HG03064 (cell line): ENCODE measurements around the gene IGF2R.
"Not testable (repeated sequence)": the region's sequence is repeated elsewhere in the genome, so short reads cannot be mapped to it uniquely, and the experiment has no call there.

Source experiments
- ATAC-seq: cut with Tn5 transposase; IDR thresholded peaks from one replicate; pipeline ENCODE4 v1.9.1; 2021; ENCODE audit warnings: low read depth; ENCODE audit not compliant: unreplicated experiment

Gene IGF2R

DNA sequence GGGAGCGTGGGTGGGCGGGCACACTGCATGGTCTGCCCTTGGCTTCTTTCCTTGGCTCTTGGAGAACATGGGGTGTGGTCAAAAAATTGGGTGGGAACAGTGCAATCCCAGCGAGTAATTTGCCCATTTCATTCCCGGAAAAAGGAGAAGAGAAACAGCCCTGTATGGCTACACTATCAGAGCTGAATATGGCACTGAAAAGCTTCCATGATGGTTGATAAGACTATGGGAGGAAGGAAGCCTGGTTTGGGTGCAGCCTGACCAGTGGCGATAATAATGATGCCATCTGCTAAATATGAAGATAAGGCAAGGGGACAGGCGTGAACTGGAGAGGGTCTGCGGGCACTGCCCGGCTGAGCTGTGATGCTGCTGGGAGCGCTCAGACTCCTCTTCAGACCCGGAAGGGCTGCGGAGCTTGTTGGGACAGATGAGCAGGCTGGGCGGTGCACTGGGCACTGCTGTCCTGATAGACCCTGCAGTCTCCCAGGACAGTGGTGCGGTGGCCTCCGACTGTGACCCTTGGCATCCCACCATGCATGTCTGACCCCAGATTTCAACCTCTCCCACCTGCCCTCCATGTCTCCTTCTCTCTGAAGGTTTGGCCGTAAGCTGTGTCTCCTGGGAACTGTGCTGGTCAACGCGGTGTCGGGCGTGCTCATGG, 162.9 kb downstream of the IGF2R start:
- ATAC-seq = no peak

DNA sequence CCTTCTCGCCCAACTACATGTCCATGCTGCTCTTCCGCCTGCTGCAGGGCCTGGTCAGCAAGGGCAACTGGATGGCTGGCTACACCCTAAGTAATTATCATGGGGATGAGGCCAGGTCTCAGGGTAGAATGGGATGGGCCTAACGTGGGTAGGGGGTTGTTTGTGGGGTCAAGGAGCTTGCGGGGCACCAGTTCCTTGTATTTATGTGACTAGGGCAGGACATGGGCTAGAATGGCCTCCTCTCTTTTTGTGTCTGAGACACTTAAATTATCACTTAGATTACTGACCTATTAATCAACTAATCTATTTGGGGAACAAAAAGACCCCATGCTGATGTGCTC, 163.4 kb downstream of the IGF2R start:
- ATAC-seq = no peak

DNA sequence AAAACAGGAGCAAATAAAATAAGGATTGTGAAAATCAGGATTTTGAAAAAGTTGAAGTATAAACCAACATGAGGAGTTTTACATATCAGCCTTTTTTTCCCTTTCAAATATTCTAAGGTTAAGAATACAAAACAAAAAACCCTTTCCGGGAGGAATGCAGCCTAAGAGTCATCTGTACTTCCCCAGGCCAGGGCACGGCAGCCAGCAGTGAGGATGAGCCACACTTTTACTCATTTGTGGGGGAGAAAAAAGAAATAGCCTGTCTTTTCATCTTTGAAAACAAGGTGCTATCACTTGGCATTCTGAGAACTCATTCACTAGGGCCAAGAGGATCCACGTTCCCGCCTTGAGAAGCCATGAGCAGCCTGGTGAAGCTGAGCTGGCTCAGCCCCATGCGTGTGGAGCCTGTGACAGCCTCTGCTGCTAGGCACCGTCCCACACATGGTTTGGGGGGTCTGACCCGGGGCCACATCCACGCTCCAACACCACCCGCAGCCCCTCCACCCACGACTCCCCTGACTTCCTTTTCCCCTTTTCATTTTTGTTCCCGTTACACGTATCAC, 164.0 kb downstream of the IGF2R start:
- ATAC-seq = no peak

DNA sequence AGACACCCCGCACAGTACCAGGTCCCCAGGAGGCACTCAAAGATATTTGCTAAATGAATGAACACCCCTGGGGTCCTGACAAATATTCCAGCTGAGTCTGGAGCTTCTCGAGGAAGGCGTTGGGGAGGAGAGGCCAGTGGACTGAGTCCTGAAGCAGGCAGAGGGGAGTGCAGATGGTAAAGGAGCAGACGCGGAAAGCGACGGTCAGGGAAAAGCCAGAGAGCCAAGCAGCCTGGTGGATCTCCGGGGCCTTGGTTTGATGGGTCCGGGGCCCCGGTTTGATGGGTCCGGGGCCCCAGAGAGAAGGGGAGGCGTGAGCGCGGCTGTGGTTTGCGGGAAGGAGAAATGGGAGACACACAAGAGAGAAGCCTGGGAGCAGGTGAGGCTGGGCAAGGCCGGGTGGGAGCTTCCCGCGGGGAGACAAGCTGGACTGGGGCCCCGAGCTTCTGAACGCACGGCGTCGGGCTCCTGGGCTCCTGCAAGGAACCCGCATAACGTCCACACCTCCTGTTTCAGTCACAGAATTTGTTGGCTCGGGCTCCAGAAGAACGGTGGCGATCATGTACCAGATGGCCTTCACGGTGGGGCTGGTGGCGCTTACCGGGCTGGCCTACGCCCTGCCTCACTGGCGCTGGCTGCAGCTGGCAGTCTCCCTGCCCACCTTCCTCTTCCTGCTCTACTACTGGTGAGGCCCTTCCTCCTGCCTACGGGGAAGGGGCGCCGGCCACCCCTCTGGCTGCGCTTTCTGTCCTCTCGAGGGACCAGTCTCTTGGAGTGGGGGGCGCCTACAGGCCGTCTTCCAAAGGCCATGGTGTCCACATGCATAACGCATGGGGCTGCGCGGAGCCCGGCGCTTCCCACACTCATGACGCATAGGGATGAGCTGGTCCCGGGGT, 164.8 kb downstream of the IGF2R start:
- ATAC-seq = no peak

DNA sequence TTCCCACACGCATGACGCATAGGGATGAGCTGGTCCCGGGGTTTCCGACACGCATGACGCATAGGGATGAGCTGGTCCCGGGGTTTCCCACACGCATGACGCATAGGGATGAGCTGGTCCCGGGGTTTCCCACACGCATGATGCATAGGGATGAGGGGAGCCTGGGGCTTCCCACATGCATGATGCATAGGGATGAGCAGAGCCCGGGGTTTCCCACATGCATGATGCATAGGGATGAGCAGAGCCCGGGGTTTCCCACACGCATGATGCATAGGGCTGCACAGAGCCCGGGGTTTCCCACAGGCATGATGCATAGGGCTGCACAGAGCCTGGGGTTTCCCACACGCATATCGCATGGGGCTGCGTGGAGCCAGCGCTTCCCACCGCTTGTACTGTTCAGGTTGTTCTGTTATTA, 165.5 kb downstream of the IGF2R start:
- not testable (repeated sequence) for ATAC-seq

DNA sequence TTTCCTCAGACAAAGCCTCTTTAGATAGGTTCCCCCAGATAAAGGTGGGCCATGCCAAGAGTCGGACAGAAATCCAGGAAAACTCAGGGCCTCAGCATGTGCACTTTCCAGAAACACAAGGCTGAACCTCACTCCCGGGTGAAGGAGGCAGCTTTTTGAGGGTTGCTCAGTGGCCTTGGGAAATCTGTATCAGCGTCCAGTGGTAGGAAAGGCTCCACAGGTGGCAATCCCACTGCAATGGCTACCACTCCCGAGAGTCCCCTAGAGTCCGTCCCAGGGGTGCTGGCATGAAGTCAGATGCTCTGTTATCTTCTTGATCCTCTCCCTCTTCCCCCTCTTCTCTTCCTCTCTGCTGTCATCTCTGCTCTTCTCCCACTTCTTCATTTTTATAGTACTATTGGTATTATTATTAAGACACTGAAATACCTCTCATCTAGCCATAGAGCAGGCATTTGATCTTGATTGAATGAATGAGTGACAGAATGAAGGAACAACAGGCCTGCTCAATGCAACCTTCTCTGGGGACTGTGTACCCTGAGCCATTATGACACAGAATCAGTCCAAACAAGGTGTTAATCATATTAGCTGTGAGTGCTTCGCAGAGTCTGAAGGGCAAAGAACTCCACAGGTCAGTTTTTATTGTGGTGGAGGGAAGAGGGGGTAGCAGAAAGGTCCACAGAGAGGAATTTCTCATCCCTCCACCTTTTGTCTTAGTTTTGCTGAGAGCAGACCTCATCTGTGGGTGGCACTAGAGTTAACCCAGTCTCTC, 166.1 kb downstream of the IGF2R start:
- ATAC-seq = no peak

DNA sequence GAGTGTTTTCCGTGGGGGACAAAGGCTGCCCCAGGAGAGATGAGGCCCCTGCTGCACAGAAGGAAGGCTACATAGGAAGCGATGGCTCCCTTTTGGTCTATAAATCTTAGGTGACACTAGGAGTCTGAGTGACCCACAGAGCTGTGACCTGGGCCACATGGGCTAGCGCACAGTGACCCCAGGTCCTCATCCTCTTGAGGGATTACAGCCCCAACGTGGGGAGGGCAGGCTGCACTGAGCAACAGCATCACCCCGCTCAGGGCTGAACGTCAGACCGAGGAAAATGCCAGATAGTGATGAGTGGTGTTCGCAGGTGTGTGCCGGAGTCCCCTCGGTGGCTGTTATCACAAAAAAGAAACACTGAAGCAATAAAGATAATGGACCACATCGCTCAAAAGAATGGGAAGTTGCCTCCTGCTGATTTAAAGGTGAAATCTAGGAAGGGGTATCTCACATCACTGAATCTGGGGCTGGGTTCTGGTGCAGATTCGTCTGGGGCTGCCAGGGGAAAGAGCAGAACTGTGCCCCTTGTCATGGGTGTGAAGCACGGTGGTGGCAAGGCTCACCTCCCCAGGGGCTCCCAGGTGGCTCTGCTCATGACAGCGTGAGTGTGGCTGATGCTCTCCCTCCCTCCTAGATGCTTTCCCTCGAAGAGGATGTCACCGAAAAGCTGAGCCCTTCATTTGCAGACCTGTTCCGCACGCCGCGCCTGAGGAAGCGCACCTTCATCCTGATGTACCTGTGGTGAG, 167.2 kb downstream of the IGF2R start:
- no peak for ATAC-seq

DNA sequence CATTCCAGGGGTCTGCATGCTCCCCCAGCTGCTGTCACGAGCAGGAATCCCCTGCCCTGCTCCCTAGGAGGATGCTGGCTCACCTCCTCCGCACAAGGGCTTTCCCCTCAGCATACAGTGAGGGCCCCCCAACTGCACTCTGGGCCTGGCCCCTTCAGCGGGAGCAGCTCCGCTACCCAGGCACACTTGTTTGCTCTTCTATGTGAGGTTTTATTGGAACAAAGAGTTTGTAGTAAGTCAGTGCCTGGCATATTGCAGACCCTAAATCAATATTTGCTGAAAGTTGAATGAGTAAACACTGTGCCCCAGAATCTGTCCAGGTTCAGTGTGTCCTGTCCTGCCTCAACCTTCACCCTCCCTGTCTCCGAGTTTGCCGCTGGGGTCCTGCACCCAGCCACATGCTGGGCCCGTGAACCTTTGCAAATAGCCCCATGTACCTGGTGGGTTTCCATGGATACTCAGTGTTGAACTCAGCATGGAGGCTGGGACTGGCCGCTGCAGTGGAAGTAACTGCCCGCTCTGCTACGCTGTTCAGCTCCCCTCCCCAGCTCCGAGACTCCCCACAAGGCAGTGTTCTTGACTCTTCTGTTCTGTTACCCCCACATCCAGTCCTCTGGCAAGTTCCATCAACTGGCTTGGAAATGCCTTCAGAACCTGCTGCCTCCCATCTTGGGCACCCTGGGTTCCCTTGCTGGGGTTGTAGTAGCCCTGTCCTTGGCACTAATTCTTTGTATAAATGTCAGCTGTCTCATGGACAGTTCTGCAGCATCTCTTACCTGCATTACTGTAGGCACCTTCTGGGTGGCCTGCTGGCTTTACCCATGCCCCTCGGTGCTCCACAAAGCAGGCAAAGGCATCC, 168.5 kb downstream of the IGF2R start:
- no peak for ATAC-seq

DNA sequence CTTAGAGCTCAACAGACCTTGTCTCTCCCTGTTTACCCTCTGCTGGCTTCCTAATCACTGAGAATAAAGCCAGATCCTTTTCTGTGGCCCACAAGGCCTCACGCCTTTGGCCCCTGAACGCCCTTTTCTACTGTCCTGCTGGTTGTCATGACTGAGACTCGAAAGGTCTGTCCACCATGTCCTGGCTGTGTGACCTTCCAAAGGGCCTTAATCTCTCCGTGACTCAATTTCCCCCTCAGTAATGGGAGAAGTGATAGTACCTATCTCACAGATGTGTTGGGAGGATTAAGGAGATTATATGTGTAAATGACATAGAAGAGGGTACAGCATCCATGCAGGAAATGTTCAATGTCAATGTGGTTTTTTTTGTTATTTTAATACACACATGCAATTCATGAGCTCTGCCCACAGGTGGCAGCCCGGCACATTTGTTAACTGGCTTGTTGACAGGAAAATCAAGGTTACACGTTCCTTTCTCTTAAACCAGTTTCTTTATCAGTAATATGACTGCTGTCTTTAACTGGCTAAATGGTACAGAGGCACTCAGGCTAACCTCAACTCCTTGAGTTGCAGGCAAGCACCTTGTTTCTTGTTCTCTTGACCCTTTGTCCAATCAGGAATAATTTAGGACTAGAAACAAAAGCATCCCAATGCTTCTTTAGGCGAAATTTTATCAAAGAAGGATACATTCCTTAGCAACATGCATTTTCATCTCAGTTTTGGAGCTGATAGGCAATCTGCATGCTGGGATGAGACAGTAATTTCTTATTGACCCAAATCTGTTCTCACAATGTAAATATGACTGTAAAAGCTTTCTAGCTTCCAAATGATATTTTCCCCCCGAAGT, 169.3 kb downstream of the IGF2R start:
- peak; percentile 69 for ATAC-seq

DNA sequence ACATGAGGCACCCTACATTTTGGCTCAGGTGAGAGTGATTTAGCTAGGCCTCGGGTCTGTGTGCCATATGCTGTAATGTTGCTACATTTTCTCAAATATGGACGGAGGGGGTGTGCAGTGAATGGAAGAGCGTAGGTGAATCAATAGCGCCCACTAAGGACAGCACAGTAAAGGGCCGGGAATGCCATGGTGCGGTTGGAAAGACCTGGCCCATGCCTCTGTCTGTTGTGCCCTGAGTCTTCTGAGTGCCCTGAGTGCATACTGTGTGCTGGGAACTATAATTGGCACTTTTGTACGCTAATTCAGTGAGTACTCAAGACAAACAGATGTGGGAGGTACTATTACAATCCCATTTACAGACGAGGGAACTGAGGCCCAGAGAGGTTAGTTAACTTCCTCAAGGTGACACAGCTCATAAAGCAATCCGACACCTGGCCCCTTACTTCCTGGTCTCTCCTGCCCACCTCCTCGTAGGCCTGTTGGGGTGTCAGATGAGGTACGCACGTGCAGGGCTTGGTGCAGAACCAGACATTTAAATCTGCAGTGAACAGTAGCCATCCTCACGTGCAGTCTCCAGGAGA, 170.0 kb downstream of the IGF2R start:
- no peak for ATAC-seq

DNA sequence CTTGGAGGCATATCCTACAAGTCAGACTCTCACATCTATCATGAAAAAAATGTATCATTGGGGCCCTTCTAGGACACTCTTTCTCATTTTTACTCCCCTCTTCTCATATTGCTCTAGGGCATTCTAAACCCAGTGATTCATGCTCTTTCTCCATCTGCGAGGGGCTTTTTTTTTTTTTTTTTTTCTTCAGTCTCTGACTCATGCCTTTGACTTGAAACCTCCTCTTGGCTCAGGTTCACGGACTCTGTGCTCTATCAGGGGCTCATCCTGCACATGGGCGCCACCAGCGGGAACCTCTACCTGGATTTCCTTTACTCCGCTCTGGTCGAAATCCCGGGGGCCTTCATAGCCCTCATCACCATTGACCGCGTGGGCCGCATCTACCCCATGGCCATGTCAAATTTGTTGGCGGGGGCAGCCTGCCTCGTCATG, 170.6 kb downstream of the IGF2R start:
- ATAC-seq = no peak

DNA sequence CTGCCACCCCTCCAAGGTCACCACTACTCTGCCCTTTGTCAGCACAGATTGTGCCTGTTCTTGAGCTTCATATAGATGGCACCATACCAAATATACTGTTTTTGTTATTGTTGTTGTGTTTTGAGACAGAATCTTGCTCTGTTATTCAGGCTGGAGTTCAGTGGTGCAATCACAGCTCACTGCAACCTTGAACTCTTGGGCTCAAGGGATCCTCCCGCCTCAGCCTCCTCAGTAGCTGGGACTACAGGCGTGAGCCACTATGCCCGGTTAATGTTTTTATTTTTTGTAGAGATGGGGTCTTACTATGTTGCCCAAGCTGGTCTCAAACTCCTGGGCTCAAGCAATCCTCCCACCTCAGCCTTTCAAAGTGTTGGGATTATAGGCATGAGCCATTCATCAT, 171.6 kb downstream of the IGF2R start:
- not testable (repeated sequence) for ATAC-seq

DNA sequence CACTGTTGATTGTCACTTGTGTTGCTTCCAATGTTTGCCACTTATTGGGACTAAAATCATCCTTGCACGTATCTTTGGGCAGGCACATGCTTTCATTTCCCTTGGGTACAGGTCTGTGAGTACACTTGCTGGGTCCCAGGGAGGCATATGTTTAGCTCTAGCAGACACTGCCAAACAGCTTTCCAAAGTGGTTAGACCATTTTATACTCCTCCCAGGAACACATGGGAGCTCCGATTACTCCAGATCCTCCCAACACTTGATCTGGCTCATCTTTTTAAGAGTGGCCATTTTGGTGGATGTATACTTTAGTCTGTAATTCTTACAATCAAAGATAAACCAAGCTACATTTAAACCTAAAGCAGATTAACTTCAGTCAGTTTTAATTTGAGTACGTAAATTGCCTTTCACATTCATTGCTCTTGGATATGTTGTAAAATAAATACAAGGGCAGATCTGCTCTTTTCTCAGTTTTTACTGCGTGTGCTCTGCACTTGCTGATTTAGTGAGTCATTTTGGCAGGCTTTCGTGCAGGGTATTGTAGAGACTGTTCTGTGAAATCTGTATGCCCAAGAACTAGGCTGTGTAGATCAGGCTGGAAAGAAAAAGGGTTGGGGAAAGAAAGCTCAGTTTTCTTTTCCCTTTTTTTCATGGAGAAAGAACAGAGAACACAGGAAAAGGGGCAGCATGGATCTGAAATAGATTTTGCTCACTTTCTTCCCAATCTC, 172.3 kb downstream of the IGF2R start:
- no peak for ATAC-seq

DNA sequence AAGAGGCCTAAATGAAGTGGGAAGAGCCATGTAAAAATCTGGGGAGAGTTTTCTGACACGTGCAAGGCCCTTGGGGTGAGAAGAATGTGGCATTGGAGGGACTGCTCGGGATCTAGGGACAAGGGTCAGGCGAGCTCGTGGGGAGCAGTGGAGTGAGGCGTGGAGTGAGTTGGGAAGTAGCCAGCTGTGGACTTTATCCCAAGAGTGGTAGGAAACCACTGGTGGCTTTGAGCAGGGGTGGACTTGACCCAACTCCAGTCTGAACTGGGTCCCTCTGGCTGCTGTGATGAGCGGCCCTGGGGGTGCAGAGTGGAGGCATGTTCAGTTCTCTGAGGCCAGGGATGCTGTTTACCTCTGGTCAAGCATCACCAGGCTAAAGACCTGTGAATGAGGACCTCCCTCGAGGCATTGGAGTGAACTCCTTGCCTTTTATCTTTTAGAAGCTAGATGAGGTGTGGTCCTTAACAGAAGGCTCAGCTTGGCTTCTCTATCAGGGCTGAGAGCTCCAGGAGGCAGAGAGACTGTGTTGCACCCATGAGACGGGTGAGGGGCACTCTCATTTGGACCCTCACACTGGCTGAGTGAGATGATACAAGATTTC, 173.3 kb downstream of the IGF2R start:
- ATAC-seq = no peak

DNA sequence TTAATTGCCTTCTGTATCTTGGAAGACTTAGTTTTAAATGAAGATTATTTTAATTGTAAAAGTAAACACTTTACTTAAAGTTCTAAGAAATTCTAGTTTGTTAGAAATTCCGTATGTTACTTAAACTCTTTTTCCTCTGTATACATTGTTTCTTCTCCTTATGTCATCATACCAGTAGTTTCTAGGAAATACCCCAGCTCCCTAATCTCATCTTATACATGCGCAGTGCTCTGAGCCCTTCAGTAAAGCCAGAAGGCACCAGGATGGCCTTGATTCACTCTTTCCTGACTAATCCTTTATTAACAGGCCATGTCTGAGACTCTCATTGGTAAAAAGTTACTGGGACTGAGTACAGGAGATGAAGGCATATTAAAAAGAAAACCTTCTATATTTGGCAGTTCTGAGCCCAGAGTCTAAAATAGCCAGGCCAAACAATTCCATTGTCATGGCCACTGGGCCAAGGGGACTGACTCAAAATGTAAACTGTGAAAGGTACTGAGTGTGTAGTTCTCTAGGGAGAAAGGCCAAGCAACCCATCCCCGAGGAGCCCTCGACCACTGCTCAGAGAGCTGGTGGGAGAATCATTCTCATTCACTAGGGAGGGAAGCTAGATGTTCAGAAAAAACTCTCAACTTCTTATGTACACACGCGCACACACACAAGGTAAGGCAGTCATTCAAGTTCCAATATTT, 177.7 kb downstream of the IGF2R start:
- ATAC-seq = no peak

DNA sequence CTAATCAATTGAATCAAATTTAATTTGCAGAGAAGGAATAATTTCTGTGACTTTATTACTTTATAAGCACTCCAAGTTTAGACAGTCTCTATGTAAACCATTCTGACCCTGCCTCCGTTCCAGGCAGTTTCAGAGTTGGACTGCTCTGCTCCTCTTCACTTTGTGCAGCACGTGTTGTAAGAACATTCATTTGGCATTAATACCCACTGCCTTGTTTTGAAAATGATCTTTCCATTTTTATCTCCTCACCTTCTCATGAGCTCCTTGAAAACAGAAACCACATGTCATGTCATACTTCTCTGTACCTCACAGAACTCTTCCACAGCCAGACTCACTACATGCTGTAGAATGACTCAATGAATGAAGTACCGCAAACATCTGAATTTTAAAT, 178.3 kb downstream of the IGF2R start:
- ATAC-seq = no peak

DNA sequence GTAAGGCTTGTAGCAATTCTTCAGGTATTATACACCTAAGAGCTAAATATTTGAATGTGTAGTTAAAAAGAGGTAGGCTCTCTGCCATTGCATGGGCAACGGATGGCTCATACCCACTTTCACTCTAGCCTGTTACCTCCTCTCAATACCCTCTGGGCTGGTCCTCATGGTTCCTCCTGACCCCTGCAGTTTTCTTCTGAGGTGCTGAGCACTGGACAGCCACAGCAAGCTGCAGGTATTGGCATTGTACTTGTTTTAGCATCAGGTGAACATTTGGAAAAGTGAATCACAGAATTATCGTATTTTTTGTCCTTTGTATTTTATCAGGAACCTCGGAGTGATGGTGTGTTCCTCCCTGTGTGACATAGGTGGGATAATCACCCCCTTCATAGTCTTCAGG, 185.6 kb downstream of the IGF2R start:
- ATAC-seq = no peak
